GM19035 (cell line): Measurements from ENCODE around the gene C7orf33.
A peak's percentile ranks its signal among the peaks of the same experiment; 100 is the strongest.
"Not testable (repeated sequence)": the region's sequence is repeated elsewhere in the genome, so short reads cannot be mapped to it uniquely, and the experiment has no call there.

Experiments used
- ATAC-seq: cut with Tn5 transposase; IDR thresholded peaks from one replicate; pipeline ENCODE4 v1.9.1; 2021; ENCODE audit not compliant: unreplicated experiment

Gene C7orf33, protein sequence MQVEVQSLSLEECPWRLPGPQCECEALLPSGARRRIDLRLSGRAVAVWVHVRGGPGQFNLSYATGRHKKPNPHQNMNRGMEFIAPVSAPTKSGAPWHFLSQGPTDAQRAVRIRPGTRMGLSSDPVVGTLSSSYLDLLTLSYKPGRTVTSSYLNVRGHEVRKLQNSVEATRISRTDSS

DNA sequence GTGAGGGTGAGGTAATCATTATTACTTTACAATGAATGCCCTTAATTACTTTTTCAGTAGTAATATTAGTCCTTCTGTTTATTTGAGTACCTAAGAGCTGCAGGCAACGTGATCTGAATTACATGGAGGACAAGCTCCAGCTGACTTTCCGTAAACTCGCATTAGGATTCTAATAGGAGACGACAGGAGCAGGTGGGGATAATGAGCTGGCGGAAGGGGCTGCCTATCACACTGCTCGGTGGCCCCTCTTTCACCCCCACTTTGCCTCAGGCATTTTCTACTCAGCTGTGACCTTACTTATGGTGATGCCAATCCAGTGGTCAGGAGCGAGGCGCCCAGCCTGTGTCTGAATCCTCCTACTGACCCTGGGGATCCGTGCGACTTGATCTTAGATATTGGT is at the start of gene C7orf33:
TSS of gene C7orf33 (plus strand) at position 296 of the 400 bp plus-strand sequence. CDS start 160 bp downstream, outside the sequence.
- no peak for ATAC-seq

DNA sequence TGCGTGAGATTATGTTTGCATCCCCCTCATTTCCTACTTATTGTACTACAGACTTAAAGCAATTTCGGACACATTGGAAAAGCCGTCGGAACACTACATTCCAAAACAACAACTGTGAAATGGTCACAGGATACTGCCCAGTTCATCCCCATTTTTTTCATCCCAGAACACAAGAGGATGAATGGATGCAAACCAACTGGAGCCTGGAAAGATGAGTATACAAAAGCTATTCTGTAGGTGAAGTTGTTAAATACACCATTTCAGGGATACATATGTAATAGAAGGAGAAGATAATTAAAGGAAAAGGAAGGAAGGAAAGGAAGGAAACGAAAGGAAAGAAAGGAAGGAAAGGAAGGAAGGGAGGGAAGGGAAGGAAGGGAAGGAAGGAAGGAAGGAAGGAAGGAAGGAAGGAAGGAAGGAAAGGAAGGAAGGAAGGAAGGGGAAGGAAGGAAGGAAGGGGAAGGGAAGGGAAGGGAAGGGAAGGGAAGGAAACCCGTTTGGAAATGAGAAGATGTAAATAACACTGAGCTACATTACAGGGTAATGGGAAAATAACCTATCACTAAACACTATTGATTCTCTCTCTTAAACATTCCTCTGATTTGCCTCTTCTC is 48.6 kb upstream of the C7orf33 start:
- no peak for ATAC-seq

DNA sequence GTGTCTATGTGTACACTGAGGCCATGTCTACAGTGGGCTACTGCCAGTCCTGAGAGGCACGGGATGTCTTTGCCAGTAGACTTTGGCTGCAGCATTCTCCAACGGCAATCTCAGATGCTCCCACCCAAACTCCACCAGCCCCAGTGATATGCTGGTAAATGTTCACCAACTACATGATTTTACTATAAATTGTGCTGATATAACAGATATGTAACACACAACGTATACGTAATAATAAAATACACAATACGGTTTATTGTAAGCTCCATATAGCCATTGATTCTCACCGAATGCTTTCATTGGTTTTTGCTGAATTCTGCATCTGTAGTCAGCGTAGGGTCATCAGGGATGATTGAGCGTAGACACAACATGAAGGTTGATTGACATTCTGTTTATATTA is 47.3 kb upstream of the C7orf33 start:
- no peak for ATAC-seq

DNA sequence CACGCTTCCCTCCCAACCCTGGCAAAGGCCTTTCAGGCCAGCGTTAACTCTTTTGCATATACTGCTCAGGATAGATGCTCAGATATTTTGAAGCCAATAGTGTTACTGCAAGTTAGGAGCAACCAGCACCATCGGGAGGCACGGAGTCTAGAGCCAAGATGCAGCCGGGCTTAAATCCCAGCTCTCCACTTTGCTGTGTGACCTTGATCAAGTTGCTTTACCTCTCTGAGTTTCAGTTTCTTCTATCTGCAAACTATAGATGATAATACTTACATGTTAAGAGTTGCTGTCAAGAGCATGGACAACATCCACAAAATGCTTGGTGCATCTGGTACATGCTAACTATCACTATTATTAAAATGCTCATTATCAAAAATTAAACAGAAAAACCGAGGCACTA is 45.4 kb upstream of the C7orf33 start:
- ATAC-seq, result no peak

DNA sequence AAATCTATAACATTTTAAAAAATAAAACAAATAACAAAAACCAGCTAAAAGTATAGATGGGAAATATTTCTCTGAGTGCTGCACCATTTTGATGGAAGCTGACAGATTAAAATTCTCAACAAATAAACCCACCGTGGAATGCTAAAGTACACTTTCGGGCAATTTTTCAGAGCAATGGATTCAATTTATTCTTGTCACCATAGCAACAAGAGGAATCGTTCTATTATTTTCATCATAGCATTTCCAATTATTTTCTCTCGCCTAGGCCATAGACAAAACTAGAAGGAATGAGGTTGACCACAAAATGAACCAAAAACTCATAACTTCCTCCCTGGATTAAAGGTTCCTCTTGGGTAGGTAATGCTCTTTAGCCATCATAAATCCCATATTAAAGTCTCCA is 44.6 kb upstream of the C7orf33 start:
- ATAC-seq, result no peak

DNA sequence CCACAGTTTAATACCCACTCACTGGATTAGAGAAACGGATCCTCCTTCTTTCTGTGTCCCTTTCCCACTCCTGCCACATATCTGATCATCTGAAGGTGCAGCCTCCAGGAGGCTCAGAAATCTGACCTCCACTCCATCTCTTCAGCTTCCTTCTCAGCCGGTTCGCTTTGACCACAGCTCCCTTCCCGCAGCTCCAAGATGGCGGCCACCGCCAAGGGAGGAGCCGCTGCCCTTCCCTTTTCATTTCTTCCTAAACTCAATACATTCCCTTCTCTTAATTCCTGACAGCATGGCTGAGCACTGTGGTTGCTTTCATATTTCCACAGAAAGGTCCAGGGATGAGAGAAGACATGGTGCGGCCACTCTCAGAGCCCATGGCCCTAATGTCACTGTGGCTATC is 43.7 kb upstream of the C7orf33 start:
- no peak for ATAC-seq

DNA sequence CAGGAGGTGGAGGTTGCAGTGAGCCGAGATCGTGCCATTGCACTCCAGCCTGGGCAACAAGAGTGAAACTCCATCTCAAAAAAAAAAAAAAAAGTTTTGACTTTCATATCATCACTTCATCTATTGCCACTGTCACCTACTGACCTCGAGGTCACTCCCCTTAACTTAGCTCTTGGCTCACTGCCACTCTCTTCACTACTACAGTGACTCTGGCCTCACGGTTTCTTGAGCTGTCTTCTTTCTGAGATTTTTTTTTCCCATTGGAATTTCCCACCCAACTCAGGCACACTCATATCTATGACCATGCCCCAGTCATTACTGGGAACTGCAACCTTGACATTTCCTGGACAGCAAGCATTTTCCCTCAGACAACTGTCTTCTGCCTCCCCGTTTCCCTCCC is 42.6 kb upstream of the C7orf33 start:
- no peak for ATAC-seq

DNA sequence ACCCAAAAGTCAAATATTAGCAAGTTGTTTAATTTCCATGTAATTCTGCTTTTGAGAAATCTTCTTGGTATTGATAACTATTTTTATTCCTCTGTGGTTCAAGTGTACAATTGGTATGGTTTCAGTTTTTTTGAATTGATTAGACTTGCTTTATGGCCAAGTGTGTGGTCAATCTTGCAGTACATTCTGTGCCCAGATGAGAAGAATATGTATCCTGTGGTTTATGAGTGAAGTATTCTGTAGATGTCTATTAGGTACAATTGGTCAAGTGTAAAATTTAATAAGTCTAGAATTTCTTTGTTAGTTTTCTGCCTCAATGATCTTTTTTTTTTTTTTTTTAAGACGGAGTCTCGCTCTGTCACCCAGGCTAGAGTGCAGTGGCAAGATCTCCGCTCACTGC is 36.6 kb upstream of the C7orf33 start:
- no peak for ATAC-seq

DNA sequence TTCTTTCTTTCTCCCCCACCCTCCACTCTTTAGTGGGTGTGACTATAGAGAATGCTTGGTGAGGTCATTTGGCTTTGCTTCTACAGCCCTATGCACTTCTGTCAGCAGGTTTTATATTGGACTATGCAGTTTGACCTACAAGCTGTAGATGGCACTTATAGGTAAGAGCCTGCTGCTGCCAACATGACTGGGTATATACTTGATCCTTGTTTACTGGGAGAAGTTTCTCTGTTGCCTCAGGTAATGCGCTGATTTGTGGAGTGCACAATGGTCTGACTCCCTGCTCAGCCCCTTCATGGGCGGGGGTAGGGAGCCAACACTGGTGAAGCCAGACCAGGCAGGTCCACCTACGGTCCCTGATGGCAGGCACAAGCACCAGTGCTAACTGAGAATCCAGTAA is 33.7 kb upstream of the C7orf33 start:
- ATAC-seq, result no peak

DNA sequence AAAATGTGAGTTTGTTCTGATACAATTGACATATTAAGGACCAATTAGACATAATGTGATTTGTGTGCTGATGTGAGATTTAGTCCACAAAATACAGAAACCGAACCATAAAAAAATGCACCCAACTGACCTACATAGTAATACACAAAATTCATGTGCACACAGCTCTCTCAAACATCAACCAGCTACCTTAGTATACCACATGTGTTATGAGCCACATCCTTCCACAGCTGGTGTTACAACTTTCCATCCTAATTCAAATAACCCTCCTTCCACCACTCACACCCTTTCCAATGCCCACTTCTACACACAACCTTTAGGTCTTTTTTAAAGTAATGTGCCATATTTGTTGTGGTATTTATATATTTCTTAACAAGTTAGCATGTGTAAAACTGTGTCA is 31.7 kb upstream of the C7orf33 start:
- no peak for ATAC-seq

DNA sequence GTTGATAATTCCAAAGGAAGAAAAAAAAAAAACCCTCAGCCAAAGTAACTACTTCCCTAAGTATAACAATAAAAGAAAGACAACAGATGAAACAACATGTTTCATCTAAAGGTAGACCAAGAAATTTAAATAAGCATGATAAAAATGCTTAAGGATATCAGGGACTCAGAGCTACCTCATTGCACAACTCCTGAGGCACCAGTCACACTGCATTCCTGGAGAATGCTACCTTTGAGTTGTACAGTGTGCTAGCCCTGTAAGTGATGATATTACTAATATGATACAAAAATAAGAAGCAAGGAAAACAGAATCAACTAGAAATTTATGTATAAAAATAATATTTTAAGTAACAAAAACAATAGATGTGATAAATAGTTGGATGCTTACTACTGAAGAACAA is 29.5 kb upstream of the C7orf33 start:
- ATAC-seq, result no peak

DNA sequence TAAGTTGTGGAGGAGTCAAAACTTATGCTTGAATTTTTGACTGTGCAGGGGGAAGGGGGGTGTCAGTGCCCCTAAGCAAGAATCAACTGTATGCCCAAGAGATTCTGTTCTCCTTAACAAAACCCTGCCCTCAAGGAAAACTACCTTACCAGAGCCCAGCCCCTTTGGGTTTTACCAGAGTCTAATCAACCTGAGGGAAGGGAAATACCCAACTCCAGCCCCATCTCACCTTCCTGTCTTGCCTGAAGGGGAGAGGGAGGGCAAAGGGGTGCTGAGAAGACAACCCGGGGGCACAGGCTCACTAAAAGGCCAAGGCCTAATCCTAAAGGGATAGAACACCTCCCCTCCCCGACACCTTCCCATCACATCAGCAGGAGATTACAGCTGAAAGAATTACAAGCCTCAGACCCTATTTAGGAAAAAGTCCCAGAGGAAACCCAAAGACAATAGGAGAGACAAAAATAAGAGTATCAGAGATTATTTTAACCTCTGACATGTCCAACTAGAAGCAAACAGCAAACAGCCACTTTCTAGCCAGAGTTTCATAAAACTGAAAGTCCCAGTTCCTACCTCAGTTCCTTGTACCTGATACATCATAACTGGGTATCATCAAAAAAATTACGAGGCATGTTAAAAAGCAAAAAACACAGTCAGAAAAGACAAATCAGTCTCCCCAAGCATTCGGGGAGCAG is 26.8 kb upstream of the C7orf33 start:
- ATAC-seq, result peak; percentile 38

DNA sequence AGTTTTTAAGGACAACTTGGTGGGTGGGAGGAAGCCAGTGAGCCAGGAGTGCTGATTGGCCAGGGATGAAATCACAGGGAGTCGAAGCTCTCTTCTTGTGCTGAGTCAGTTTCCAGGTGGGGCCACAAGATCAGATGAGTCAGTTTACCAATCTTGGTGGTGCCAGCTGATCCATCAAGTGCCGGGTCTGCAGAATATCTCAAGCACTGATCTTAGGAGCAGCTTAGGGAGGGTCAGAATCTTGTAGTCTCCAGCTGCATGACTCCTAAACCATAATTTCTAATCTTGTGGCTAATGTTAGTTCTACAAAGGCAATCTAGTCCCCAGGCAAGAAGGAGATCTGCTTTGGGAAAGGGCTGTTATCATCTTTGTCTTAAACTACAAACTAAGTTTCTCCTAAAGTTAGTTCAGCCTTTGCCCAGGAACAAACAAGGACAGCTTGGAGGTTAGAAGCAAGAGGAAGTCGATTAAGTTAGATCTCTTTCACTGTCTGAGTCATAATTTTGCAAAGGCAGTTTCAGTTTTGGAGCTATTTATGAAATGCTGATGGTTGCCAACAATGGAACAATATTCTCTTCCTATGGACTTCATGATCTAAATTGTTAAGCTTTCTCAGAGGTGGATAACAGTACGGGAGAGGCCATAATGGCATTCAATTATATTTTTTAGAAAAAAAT is 26.2 kb upstream of the C7orf33 start:
- ATAC-seq, result peak; percentile 89

DNA sequence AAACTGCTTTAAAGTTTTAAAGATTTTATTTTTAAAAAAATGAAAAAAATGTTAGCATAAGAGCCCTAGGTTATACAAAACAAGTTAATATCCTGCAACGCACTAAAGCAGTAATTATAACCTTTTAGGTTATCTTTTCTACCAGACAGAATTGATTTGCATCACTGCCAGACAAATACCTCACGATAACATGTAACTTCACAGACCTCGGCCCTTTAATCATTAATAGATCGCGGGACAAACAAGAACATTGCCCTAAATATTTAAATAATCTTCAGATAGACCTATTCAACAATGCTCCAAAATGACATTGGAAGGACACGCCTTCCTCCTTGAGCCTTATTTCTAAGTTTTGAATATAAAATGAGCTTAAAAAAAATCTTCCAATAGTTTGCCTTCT is 23.8 kb upstream of the C7orf33 start:
- ATAC-seq, result no peak

DNA sequence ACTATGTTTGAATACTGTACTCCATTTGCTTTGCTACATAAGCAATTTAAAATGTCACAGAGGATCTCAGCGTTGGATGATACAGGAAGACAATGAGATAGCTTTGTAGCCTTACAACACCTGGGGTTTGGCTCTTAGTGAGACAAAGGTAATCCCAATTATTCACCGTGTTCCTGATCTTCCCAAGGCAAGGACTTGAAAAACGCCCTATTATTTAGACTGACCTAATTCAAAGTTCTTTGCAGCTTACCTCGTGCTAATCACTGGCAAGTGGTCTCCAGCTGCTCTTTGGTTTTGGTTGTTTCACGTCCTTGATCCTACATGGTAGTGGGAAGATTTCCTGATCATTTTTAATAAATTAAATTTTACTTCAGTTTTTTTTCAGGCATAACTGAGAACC is 23.0 kb upstream of the C7orf33 start:
- ATAC-seq, result no peak

DNA sequence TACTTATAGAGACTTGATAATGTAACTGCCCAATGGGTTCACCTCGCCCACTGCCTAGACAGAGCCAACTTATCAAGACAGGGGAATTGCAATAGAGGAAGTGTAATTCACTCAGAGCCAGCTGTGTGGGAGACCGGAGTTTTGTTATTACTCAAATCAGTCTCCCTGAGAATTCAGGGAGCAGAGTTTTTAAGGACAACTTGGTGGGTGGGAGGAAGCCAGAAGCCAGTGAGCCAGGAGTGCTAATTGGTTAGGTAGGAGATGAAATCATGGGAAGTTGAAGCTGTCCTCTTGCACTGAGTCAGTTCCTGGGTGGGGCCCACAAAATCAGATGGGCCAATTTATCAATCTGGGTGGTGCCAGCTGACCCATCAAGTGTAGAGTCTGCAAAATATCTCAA is 20.1 kb upstream of the C7orf33 start:
- ATAC-seq, result no peak

DNA sequence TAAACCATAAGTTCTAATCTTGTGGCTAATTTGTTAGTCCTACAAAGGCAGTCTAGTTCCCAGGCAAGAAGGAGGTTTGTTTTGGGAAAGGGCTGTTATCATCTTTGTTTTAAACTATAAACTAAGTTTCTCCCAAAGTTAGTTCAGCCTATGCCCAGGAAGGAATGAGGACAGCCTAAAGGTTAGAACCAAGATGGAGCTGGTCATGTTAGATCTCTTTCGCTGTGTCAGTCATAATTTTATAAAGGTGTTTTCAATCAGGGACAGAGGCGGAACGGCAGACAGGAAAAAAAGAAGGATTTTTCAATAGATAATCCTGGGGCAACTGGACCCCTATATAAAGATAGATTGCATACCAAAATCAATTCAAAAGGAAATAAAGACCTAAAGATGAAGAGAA is 19.6 kb upstream of the C7orf33 start:
- ATAC-seq, result not testable (repeated sequence)

DNA sequence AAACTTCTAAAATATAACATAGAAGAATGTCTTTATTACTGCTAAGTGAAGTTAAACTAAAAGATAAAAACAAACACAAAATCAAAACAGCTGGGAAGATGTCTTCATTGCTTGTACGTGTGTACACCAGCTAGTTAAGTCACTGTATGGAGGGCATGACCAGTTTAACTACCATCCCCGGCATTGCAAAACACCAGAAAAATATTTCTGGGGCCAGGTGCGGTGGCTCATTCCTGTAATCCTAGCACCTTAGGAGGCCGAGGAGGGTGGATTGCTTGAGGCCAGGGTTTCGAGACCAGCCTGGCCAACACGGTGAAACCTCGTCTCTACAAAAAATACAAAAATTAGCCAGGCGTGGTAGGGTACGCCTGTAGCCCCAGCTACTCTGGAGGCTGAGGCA is 19.2 kb upstream of the C7orf33 start:
- ATAC-seq, result no peak

DNA sequence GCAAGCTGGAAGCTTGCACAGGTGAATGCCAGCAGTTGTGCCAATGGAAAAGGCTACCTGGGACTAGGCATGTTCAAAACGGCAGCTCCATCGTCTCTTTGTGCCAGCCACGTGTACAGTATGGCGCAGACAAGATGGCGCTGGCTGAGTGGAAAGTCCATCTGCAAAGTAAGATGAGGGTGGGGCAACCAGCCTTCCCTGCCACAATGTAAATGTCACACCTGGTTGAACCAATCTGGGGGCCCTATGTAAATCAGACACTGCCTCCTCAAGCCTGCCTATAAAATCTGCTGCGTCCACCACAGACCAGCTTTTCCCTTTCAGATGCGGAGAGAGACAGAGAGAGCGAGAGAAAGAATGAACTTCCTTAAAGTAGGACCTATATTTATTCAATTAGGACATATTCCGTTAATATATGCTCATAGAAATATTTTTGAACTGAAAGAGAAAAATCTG is 18.5 kb upstream of the C7orf33 start:
- no peak for ATAC-seq

DNA sequence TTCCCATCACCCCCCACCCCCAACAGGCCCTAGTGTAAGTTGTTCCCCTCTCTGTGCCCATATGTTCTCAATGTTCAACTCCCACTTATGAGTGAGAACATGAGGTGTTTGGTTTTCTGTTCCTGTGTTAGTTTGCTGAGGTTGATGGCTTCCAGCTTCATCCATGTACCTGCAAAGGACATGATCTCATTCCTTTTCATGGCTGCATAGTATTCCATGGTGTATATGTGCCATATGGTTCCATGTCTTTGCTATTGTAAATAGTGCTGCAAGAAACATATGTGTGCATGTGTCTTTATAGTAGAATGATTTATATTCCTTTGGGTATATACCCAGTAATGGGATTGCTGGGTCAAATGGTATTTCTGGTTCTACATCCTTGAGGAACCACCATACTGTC is 17.0 kb upstream of the C7orf33 start:
- ATAC-seq, result not testable (repeated sequence)

DNA sequence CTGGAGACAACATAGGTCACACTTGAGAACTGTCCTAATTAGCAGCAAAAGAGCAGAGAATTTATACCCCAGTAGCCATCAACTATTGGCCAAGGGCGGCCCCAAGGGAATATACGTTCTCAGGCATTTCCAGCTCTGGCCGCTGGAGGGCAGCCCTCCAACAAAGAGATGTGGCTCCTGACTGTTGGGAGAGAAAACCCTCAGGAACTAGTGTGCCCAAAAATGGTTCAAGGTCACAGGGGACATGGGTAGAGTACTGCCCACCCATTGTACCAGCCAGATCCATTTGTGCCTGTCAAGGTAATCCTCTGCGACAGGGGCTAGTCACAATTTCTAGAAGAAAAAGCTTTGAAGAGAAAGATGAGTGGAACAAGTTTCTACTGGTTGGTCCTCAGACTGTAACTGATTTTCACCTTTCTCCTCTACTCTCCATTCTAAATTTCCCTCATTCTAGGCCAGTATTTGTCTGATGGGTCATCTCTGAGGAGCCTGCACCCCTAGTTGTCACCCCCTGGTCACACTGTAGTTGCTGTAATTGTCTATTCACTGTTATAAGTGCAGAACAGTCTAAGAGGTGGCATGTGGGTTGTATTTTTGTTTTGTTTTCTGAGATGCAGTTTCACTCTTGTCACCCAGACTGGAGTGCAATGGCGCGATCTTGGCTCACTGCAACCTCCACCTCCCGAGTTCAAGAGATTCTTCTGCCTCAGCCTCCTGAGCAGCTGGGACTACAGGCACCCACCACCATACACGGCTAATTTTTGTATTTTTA is 14.7 kb upstream of the C7orf33 start:
- peak; percentile 81 for ATAC-seq
